GM19035 (cell line): ENCODE results near the gene CIB4.

ENCODE experiments used
- ATAC-seq: cut with Tn5 transposase; IDR thresholded peaks from one replicate; pipeline ENCODE4 v1.9.1; 2021; ENCODE audit not compliant: unreplicated experiment

CIB4 gene

DNA sequence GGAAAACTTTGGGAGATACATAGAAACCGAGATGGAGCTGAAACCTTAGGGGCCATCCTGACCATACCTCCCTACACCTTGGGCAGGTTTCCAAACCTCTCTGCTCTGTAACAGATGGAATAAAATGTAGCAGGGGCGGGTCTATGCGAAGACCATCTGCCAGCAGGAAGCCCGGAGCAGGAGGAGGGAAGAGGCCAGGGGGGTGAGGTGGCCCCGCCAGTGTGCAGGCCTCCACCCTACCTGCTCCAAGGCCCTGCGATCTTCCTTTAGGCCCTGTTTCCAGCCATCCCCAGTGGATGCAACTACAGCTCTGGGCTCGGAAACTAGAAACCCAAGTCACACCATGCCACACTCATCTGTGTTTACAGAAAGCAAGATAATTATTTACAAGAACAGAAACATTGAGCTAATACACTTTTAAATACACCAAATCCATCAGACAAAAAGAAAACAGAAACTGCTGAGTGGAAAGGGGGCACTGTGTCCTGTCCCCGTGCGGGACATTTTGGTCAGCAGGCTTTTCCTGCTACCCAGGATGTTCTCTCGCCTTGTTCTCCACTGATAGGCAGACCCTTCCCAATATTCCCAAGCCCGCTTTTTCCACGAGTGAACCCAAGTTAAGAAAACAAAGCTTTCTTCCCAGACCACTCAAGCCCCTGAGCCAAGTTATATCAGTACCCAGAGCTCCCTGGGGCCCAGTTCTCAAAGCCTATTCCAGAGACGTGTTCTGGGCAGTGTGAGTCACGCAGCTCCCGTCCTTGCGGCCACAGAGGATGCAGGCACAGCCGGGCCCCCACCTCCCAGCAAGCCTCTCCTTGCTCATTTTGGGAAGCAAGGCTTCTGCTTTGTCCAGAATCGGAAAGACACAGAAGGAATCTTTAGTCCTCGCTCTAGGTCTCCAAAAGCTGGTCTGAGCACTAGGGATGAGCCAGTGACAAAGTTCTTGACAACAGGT lies 17.3 kb downstream of the CIB4 start:
- no peak for ATAC-seq

DNA sequence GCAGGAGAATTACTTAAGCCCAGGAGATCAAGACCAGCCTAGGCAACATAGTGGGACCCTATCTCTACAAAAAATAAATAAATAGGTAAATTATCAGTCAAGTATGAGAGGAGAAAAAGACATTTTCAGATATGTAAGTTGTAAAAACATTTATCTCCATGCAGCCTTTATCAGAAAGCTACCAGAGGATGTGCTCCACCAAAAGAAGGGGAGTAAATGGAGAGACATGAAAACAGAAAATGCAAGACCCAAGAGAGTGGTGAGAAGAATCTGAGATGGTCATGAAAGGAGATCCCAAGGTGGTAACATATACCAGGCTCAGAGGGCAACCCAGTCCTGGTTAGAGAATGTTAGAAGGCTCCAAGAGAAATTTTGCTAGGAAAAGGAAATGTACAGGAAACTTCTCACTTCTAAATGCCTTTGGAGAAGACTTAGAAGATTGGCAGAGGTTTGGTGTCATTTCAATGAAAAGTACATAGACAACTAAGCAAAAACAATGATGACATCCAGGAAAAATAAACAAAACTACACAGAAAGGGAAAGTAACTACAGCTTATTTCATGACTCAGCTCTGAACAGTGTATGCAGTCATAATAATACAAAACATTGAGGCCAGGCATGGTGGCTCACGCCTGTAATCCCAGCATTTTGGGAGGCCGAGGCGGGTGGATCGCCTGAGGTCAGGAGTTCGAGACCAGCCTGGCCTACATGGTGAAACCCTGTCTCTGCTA lies 19.5 kb downstream of the CIB4 start:
- ATAC-seq, result no peak

- no peak for ATAC-seq
Observed at GRCh38 chr2:26620031-26620605, 21.0 kb downstream of the CIB4 start.

DNA sequence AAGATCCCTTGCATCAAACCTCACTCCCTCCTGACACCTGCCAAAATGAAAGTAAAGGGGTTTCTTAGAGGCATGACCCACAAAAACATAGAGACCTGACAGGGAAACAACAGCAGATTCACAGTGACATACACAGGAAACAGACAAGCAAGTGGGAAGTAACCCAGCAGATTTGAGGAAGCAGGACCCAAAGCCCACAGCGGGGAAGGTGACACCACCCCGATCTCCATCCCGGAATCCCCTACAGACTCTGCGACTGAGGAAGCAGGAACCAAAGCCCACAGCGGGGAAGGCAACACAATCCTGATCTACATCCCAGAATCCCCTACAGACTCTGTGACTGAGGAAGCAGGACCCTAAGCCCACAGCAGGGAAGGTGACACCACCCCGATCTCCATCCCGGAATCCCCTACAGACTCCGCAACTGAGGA lies 21.6 kb downstream of the CIB4 start:
- ATAC-seq, result no peak

DNA sequence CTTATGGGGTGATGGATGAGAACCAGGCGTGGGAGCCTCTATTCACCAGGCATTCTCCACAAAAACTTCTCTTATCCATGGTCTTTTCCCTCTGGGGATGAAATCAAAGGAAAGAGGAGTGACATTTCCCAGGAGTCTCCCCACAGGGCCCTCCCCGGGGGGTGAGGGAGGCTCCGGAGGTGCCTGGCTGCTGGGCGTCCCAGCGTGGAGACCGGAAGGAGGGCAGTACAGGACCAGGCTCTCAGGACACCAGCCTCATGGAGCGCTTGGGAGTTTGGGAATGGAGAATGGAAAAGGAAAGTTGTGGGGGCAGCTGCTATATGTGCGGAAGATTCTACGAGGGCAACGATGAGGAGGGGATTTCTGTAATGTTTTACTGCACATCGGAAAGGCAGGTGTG lies 22.1 kb downstream of the CIB4 start:
- ATAC-seq, result no peak

DNA sequence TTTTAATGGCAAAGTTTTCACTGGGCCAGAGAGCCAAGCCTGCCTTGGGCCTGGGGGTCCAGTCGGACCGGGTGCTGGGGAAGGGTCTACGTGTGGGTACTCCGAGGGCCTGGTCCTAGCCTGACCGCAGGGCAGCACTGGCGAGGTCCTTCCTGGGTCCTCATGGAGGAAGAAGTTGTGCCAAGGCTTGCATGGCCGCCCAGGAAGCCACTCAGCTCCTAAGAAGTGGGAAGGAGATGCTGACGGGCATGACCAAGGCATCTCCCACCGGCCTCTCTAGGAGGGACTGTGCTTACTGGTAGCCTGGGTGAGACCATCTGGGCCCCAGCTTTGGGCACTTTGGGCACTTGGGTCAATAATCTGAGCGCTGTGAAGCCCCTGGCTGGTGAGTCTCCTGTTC lies 22.6 kb downstream of the CIB4 start:
- ATAC-seq, result no peak

DNA sequence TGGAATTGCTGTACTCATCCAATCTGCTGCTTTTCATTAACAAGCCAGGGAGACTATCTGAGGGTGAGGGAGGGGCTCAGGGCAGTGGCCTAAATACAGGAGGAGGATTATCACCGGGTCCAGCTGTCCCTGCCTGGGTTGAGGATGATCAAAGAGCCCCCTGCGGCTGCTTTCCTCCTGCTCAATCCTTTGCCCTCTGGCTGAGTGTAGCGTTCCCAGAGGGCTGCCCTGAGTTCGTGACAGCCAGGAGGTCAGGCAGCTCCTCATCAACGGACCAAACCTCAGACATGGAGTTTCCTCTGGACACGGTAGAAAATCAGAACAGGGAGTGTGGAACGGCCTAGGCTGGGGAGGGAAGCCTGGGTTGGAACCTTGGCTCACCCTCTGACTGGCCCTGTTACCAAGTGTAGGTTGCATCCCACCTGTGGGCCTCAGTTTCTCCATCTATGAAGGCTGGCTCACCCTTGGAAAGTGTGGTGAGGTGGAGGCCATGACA lies 23.5 kb downstream of the CIB4 start:
- no peak for ATAC-seq

GRCh38 chr2:26616706-26617587 lies 24.2 kb downstream of the CIB4 start:
- no peak for ATAC-seq

- ATAC-seq, result no peak
Observed at GRCh38 chr2:26615860-26616705, 25.1 kb downstream of the CIB4 start.

GRCh38 chr2:26615336-26615859 lies 25.8 kb downstream of the CIB4 start:
- ATAC-seq, result no peak

- ATAC-seq, result no peak
Observed at GRCh38 chr2:26614216-26615138, 26.7 kb downstream of the CIB4 start.

DNA sequence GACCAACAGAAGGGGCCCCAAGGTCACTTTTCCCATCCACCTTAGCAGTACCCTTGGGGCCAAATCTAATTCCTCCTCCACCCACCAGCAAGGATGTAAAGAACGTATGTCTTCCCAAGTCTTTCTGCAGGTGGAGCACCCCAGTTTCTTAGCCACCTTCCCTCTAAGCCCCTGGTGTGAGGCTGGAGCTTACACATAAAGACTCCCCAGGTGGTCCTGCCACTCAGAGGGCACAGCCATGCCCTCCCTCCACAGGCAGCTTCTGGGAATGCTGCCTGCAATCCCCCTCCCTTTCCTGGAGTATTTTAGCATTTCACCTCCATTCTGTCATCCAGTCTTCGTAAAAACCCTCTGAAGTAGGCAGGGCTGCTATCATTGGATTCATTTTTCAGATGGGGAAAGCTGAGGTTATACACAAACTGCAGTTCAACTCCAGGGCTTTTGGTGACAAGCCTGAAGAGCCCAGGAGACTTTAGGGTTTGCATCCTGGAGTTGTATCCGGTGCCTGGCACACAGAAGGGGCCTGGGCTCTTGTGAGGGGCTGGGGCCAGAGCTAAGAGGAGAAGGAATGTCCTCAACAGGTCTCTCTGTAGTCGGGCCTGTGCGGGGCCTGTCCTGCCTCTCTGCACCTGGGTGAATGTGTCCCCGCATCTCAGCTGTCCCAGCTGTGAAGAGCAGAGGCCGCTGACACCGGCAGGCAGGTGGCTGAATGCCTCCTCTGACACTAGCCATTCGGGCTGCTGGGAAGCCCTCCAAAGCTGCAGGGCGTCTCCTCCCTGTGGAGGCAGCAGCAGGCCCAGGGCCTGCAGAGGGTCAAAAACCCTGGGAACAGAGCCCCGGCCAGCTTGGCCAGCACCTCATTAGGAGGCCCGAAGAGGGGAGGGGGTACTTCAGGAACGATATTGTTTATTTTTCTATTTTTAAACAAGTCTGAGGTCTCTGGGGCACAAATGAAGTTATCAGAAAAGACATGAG lies 27.6 kb downstream of the CIB4 start:
- no peak for ATAC-seq

DNA sequence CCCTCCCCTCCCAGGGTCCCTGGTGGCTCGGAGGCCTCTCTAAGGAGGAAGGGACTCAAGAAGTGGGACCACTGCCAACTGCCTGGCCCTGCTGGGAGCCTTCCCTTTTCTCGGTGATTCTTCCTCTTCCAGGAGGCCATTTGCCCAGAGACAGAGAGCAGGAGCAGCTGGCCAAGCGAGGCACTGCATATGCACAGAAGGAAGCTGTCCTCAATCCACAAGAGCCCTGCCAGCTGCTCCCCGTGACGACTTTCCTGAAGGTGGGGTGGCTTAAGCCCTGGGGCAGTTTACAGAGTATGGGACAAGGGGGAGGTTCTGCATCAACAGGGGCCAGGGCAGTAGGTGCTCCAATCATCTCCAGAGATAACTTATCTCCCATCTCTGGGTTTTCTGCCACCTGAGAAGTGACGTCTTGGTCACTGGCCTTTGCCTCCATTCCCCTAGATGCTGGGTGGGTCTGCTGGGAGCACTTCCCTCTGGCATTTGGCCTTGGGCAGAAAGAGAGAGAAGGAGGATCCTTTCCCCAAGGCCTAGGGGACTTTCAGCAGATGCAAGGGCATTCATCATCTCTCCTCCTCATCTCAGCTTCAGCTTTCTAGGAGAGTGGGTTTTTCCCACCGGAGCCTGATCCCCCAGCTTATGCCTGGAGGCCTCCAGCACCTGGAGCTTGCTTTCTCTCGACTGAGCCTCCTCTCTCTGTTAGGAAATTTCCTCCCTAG lies 28.5 kb downstream of the CIB4 start:
- ATAC-seq, result no peak

DNA sequence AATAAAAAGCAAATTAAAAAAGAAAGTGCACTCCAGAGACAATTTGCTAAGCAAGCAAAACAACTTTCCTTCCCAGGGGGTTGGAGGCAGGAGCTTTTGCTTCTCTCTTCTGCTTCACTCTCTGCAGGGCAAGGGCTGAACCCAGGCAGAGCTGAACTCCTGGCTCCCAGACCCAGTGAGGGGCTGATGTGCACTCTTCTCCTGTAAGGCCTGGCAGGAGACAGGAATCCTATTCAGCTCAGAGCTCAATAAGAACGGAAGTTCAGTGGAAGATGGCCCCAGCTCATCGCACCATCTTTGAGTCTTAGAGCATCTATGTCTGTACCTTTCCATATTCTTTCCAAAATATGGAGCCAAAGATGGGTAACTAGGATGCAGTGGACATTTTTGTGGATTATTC lies 29.1 kb downstream of the CIB4 start:
- no peak for ATAC-seq

DNA sequence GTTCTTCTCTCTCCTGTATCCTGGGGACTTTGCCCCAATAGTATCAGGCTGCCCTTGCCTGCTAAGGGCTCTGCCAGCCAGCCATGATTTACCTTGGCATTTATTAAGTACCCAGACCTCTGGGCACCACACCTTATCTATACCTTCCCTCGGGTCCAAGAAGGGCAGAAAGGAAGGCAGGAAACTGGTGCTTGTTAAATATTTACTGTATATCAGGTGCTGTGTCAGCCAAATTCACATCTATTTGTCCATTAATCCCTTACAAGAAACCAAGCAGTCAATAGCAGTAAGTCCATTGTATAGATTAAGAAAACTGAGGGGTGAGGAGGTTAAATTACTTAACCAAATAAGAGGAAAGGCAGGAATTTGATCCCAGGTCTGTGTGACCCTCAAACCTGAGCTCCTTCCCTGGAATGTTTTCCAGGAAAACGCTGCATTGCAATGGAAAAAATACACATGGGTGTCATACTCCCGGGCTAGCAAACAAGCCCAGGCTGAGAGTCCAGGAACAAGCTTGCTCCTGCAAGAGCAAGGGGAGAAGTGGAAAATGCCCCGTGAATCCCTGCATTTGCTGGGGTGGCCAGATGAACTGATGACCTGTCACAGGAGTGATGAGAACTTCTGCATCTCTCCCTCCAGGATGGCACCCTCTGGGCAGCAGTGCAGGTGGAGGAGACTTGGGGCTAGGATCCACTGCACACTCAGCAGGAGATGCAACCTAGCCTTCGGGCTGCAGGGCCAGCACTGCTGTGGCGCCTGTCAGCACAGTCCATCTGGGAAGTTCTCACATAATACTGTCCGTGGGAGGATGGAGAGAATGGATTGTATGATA lies 30.4 kb downstream of the CIB4 start:
- ATAC-seq, result no peak

GRCh38 chr2:26609839-26610277 lies 31.3 kb downstream of the CIB4 start:
- no peak for ATAC-seq
